Right lobe of liver (tissue), 6 donors: ENCODE measurements around the gene CCDC88C. TPM values are rescaled to one million over a fixed set of nuclear protein-coding genes. Genes with fewer than 3 reads are reported as not detected.

Experiments
- ATAC-seq, 4 donors: fragments of 200-7000 bp; cut with Tn5 transposase; one replicate each; pipeline ENCODE4 v1.9.1; 2020; ENCODE audit warnings: mild to moderate bottlenecking in 4 of 4, moderate library complexity in 4 of 4
- DNase-seq, 3 donors: peaks; one replicate each; pipeline ENCODE4 v3.0.0-alpha.2; 2020
- H3K27ac ChIP-seq, 3 donors: fragments of 200-600 bp; one replicate each; pipeline ENCODE4 v1.8.0; 2022
- H3K27me3 ChIP-seq, 2 donors: fragments of 200-600 bp; one replicate each; pipeline ENCODE4 v1.8.0; 2022
- H3K36me3 ChIP-seq, 4 donors: fragments of 200-600 bp; sonication (generic) in 1 of 4; one replicate each; pipeline versions ENCODE4 v1.5.1 to v1.8.0; 2017 to 2022; ENCODE audit warnings: control low read depth in 1 of 4
- H3K4me1 ChIP-seq, 4 donors: fragments of 200-600 bp; sonication (generic) in 1 of 4; one replicate each; pipeline versions ENCODE4 v1.5.1 to v1.8.0; 2017 to 2022; ENCODE audit warnings: control low read depth in 1 of 4
- H3K4me3 ChIP-seq, 3 donors: fragments of 200-600 bp; one replicate each; pipeline ENCODE4 v1.8.0; 2022
- H3K9me3 ChIP-seq, 4 donors: fragments of 200-600 bp; sonication (generic) in 1 of 4; one replicate each; pipeline versions ENCODE4 v1.5.1 to v1.8.0; 2017 to 2022; ENCODE audit warnings: control low read depth in 1 of 4
- POLR2A ChIP-seq: fragments of 450-650 bp; IDR thresholded peaks from one replicate; pipeline ENCODE4 v1.6.1; 2017; ENCODE audit warnings: antibody characterized with exemption, mild to moderate bottlenecking
- WGBS: methylation state at CpG from one replicate; pipeline ENCODE4 v1.1.6; 2018; ENCODE audit warnings: low coverage, low lambda C conversion rate; ENCODE audit not compliant: insufficient coverage; ENCODE audit errors: missing lambda C conversion rate; 5-methylcytosine and 5-hydroxymethylcytosine counted together
- intact Hi-C, 2 donors: fragments of 100-400 bp; cut with DNase I; formaldehyde crosslinking; loops; one replicate each; pipeline versions ENCODE4 v1.11.2 to v1.14.1; 2022
- total RNA-seq, 6 experiments: library from RNA; depleted of rRNA in 2 of 6; stranded (reverse); fragments of >200 nt in 2 of 6; fragmentation: NEBNext Ultra II Directional in 3 of 6; extraction: Animal tissue kit (Norgen Biotek cat#: 25700) in 3 of 6; gene quantifications; one replicate each; pipeline versions ENCODE4 v1.1.0 to v1.2.4, GENCODE V29; 2016 to 2023
- TF ChIP-seq, protein P1 (sequence below), 4 donors: fragments of 200-600 bp in 3 of 4; fragments of 450-650 bp in 1 of 4; IDR thresholded peaks; one replicate each; pipeline versions ENCODE4 v1.5.1 to v1.8.0; 2016 to 2022; ENCODE audit warnings: antibody characterized with exemption in 4 of 4, mild to moderate bottlenecking in 2 of 4
- donor health status: DM: no; HTN: yes; CAD: no.
- donor health status: DM: no; HTN: no; CAD: no.
- donor health status: DM: no; HTN: no; CAD: no.
- donor health status: DM: no; HTN: yes; CAD: no.
- donor health status: DM: no; HTN: yes; CAD: no.

CCDC88C gene
- total RNA-seq, 6 experiments from 2014 or later = 1.2 to 5.7 (median 3.1) TPM

- peaks cover 0 to 25% (median 0%) of the 10 kb centered on the region in 4 donors for H3K4me1 ChIP-seq
- ATAC-seq = peak; percentile 23 to 55 (median 50)
- H3K36me3 ChIP-seq = no peaks in the 10 kb centered on the region
- TF ChIP-seq POLR2A = peak; percentile 10
- TF ChIP-seq, protein P1, sequence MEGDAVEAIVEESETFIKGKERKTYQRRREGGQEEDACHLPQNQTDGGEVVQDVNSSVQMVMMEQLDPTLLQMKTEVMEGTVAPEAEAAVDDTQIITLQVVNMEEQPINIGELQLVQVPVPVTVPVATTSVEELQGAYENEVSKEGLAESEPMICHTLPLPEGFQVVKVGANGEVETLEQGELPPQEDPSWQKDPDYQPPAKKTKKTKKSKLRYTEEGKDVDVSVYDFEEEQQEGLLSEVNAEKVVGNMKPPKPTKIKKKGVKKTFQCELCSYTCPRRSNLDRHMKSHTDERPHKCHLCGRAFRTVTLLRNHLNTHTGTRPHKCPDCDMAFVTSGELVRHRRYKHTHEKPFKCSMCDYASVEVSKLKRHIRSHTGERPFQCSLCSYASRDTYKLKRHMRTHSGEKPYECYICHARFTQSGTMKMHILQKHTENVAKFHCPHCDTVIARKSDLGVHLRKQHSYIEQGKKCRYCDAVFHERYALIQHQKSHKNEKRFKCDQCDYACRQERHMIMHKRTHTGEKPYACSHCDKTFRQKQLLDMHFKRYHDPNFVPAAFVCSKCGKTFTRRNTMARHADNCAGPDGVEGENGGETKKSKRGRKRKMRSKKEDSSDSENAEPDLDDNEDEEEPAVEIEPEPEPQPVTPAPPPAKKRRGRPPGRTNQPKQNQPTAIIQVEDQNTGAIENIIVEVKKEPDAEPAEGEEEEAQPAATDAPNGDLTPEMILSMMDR (IDR thresholded peaks at IDR 0.05) = peak in 1 of 4 donors; percentile 18
- H3K27ac ChIP-seq = peak overlapping the region in 1 of 3 donors; percentile 53
- no peaks in the 10 kb centered on the region for H3K27me3 ChIP-seq
- peak in 2 of 3 donors; percentile 59 to 63 for DNase-seq
- H3K4me3 ChIP-seq = peak overlapping the region in 2 of 3 donors; percentile 38 to 70
- WGBS = no CpG with 5 or more reads among the region's 53 CpGs
- H3K9me3 ChIP-seq = no peaks in the 10 kb centered on the region
- intact Hi-C loops = loop anchor here in 1 of 2 donors (5.0 kb wide), 1 partner anchor 91 kb away; no protein-coding TSS in a partner anchor
Observed at GRCh38 chr14:91417983-91418386, 365 bp upstream of the CCDC88C start.

DNA sequence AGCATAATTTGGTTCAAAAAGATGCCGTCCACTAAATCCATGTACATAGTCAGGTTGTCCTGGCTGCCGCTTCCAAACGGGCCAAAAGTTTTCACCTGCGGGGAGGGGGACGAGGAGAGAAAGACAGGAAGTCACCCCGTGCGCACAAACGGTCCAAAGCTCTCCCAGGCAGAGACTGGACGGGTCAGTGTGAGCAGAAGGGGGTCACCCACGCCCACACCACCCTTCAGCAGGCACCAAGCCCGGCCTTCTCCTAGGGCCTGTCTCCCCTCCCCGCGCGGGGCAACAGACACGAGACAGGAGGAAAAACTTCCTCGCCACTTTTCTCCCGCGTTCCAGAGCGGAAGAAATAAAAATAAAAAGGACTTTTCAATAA, 888 bp downstream of the CCDC88C start:
- peak overlapping the region in 2 of 3 donors; percentile 18 to 53 for H3K27ac ChIP-seq
- WGBS = 22% methylated on average over 13 of the region's 19 CpGs
- H3K36me3 ChIP-seq = no peaks in the 10 kb centered on the region
- peak overlapping the region; percentile 39 to 70 (median 50) for H3K4me3 ChIP-seq
- ATAC-seq (peak in 2 of 4 donors; percentile 5 to 7), DNase-seq (peak in 1 of 3 donors; percentile 68)
- H3K27me3 ChIP-seq = no peaks in the 10 kb centered on the region
- H3K4me1 ChIP-seq = peaks cover 0 to 28% (median 0%) of the 10 kb centered on the region in 4 donors
- intact Hi-C loops = loop anchor here in 1 of 2 donors (5.0 kb wide), 1 partner anchor 89 kb away; no protein-coding TSS in a partner anchor
- TF ChIP-seq POLR2A = no peak
- TF ChIP-seq, protein P1 (IDR thresholded peaks at IDR 0.05) = no peak
- H3K9me3 ChIP-seq = no peaks in the 10 kb centered on the region

DNA sequence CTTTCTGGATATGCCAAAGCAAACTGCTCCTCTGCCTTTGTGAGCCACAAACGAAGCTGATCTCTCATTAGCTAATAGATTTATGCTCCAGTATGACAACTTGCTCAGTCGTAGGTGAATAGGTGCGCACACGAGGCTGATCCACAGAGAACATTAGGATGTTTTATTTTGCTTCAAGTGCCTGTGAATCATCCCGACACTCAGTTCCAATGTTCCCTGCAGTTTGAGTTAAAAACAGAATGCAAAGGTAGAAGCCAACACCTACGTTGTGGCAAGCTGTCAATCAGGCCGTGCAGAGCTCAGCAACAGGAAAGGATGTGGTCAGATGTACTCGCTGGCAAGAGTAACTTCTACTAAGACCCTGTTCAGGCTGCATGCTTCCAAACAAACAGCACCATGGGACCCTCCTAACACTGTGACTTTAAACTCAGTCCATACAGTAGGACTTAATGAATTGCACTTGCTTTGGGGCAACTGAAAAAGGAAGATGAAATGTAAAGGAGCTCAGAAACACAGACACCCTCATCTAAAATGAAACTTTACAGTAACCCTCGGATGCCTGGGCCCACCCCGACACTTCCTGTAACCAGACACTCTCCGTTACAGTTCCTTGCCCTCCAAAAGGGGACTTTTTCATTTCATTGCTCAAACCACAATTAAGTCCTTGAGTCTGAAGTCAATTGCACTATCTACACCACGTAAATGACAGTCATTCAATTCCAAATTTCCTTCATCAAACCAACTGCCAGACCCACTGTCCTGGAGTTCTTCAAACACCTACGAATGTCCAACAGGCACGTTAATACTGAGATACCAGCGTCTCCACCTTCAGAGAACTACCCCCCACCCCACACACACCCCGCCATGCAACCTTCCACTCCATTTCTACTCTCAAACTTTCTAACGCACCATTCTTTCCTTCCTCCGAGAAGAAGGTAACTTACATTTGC, 1.6 kb downstream of the CCDC88C start:
- H3K9me3 ChIP-seq = no peaks in the 10 kb centered on the region
- H3K36me3 ChIP-seq = no peaks in the 10 kb centered on the region
- H3K4me1 ChIP-seq = peaks cover 0 to 22% (median 0%) of the 10 kb centered on the region in 4 donors
- ATAC-seq (no peak), DNase-seq (no peak)
- H3K27ac ChIP-seq = peak overlapping the region in 2 of 3 donors; percentile 18 to 53
- 32% methylated on average over 17 of the region's 18 CpGs for WGBS
- intact Hi-C loops = loop anchor here in 1 of 2 donors (5.0 kb wide), 1 partner anchor 89 kb away; no protein-coding TSS in a partner anchor
- H3K4me3 ChIP-seq = peak overlapping the region; percentile 39 to 70 (median 50)
- no peaks in the 10 kb centered on the region for H3K27me3 ChIP-seq
- TF ChIP-seq, protein P1 (IDR thresholded peaks at IDR 0.05) = no peak
- TF ChIP-seq POLR2A = no peak

DNA sequence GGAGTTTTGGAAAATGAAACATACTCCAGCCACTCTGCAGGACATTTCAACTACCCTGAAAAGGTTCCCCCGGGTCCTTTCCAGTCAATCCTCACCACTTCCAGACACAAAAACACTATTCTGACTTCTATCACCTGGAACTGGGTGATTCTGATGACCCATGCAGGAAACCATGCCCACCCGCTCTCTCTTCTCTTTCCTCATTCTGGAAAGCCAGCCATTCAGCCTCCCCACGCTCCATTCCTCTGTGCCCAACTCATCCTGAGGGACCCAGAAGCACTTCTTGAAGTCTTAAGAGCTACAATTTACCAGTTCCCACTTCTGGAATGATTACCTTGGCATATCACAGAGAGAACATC, 3.2 kb downstream of the CCDC88C start:
- TF ChIP-seq, protein P1 (IDR thresholded peaks at IDR 0.05) = no peak
- intact Hi-C loops = no loop called here
- DNase-seq = no peak
- Histone ChIP-seq H3K4me1 (peaks cover 0 to 18% (median 0%) of the 10 kb centered on the region in 4 donors), H3K36me3 (no peaks in the 10 kb centered on the region), H3K4me3 (no peak overlapping the region), H3K27ac (no peak overlapping the region), H3K27me3 (no peaks in the 10 kb centered on the region), H3K9me3 (no peaks in the 10 kb centered on the region)
- ATAC-seq = no peak
- 77% methylated on average over 3 of the region's 3 CpGs for WGBS
